ENCODE measurements around the gene NCK1. TPM values are rescaled to one million over a fixed set of nuclear protein-coding genes. Genes with fewer than 3 reads are reported as not detected.
A peak's percentile ranks its signal among the peaks of the same experiment; 100 is the strongest.

Gene NCK1
- total and polyA plus RNA-seq, 11 donors: 6.5 to 36.0 (median 23.3) TPM

DNA sequence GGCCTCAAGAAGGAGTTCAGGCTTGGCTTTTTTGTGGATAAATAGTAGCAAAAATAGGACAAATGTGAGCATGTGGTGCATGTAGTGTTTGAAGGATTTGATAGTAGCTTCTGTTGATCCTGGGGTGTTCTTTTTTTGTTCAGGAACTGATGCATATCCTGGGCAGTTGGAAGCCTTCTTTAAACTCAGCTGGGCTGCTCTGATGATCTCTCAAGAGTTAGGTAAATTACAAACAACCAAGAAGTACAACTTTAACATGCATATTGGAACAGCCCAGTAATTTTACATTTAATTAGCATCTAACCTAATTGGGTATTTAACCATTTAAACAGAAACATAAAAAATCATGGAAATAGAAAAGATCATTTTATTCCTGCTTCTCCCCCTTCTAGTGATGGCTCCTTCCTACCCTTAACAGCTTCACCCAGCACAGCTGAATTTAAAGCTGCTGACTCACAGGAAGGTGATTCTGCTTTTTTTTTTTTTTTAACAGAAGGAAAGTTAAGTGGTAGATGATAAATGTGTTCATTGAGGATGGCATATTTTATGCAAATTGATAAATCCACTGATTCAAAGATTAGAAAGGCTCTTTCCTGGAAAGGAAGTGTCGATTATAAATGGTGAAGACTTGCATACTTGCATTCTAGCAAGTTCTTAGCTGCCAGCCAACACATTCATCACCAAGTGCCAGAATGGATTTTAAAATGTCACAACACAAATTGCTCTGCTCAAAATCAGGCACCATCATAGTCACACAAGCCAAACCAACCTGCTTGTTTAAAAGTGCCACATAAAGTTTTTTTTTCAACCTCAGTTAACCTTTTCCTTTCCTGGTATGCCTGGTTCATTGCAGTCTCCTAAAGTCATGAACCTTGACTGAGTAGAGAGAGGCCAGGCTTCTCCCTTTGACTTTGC lies 23.1 kb upstream of the NCK1 start:
- H3K4me3 ChIP-seq: no peak overlapping the region
- no peaks in the 10 kb centered on the region for H3K27me3 ChIP-seq
- ATAC-seq (peak in 3 of 4 donors; percentile 44 to 74 (median 57)), DNase-seq (no peak)
- H3K4me1 ChIP-seq: peaks cover 0 to 50% (median 30%) of the 10 kb centered on the region in 12 donors
- peak overlapping the region in 9 of 12 donors; percentile 4 to 40 (median 22) for H3K27ac ChIP-seq
- H3K36me3 ChIP-seq: peaks cover 0 to 16% (median 0%) of the 10 kb centered on the region in 9 donors
- TF ChIP-seq POLR2A (IDR thresholded peaks at IDR 0.05): no peak
- TF ChIP-seq CTCF (IDR thresholded peaks at IDR 0.05): no peak
- H3K9me3 ChIP-seq: no peaks in the 10 kb centered on the region
- 20 to 42% (median 27%) methylated on average over 1 of the region's 1 CpG for WGBS, 4 donors
- intact Hi-C loops (cut with DNase I): no loop called here

DNA sequence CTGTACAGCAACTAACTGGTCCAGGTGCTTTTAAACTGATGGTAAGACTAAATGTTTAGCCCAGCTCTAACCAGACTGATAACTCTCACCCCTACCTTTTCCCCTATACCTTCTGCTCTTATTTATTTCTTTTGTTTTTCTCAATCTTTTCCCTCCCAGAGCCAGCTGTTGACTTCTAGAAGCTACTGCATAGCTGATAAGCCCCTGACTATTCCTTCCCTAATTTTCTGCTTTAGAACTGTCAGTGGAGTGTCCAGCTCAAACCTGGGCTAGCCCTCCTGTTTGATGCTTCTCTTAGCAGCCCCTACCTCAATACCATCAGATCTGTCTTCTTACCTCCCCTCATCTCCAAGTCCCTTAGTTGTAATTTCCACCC lies 22.5 kb upstream of the NCK1 start:
- Histone ChIP-seq H3K4me3 (no peak overlapping the region), H3K27ac (peak overlapping the region in 6 of 12 donors; percentile 4 to 40 (median 20)), H3K27me3 (no peaks in the 10 kb centered on the region), H3K36me3 (peaks cover 0 to 18% (median 0%) of the 10 kb centered on the region in 9 donors), H3K9me3 (no peaks in the 10 kb centered on the region), H3K4me1 (peaks cover 0 to 50% (median 30%) of the 10 kb centered on the region in 12 donors)
- no peak for ATAC-seq
- DNase-seq: no peak
- intact Hi-C loops (cut with DNase I): no loop called here
- TF ChIP-seq POLR2A (IDR thresholded peaks at IDR 0.05) (no peak), CTCF (IDR thresholded peaks at IDR 0.05) (no peak)

GRCh38 chr3:136840252-136840651 lies 21.8 kb upstream of the NCK1 start:
- Histone ChIP-seq H3K36me3 (peaks cover 0 to 21% (median 0%) of the 10 kb centered on the region in 9 donors), H3K27ac (peak overlapping the region in 1 of 12 donors; percentile 21), H3K4me1 (peaks cover 0 to 44% (median 29%) of the 10 kb centered on the region in 12 donors), H3K9me3 (no peaks in the 10 kb centered on the region), H3K4me3 (no peak overlapping the region), H3K27me3 (no peaks in the 10 kb centered on the region)
- ATAC-seq: no peak
- WGBS, 4 donors: 71 to 86% (median 75%) methylated on average over 2 of the region's 2 CpGs
- TF ChIP-seq POLR2A (IDR thresholded peaks at IDR 0.05) (no peak), CTCF (IDR thresholded peaks at IDR 0.05) (no peak)
- intact Hi-C loops (cut with DNase I): loop anchor here in 1 of 10 donors (2.0 kb wide), 1 partner anchor 15 kb away; no protein-coding TSS in a partner anchor
- DNase-seq: no peak

DNA sequence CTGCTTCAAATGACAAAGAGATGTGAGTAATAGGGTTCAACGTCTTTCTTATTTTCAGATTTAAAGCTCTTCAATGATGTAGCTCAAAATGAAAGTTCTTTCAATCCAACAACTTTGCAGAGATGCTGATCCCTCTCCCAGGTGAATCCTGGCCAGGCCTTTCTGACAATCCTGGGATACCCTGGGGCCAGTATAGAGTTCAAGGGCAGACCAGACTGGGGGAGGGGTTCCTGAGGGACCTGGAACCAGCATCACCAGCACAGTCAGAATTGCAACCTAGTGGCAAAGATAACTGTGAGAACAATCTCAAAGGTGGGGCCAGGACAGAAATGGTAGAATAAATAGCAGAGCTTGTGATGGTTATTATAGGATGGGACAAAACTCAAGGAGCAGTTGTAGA lies 19.7 kb upstream of the NCK1 start:
- intact Hi-C loops (cut with DNase I): no loop called here
- DNase-seq: no peak
- H3K9me3 ChIP-seq: no peaks in the 10 kb centered on the region
- no peaks in the 10 kb centered on the region for H3K27me3 ChIP-seq
- H3K4me3 ChIP-seq: no peak overlapping the region
- no peak overlapping the region for H3K27ac ChIP-seq
- peaks cover 0 to 28% (median 0%) of the 10 kb centered on the region in 9 donors for H3K36me3 ChIP-seq
- no peak for ATAC-seq
- TF ChIP-seq POLR2A (IDR thresholded peaks at IDR 0.05): no peak
- no peak for TF ChIP-seq CTCF (IDR thresholded peaks at IDR 0.05)
- H3K4me1 ChIP-seq: peaks cover 0 to 25% (median 17%) of the 10 kb centered on the region in 12 donors
- WGBS, 4 donors: 90 to 94% (median 93%) methylated on average over 1 of the region's 1 CpG
